Activated CD4-positive, CD25-positive, alpha-beta regulatory T cell treated with anti-CD3 and anti-CD28 coated beads, Interleukin-2, amount 50 U/mL, for 24 hours (primary cell): Measurements from ENCODE around the gene MPP1.
A peak's percentile ranks its signal among the peaks of the same experiment; 100 is the strongest.

Experiments used
- ATAC-seq, 2 donors: fragments of 150-1000 bp; cut with Tn5 transposase; one replicate each; pipeline ENCODE4 v1.10.0; 2021; ENCODE audit warnings: mild to moderate bottlenecking in 1 of 2, moderate library complexity in 1 of 2

MPP1 gene

GRCh38 chrX:154774622-154775021 lies 30.7 kb downstream of the MPP1 start:
- no peak for ATAC-seq

- peak; percentile 84 to 85 for ATAC-seq
These were observed 42.6 kb downstream of the MPP1 start, which contains the start of gene DKC1 for GRCh38 chrX:154762537-154763296. TSS of gene DKC1 (plus strand) at chrX:154762864. CDS start at chrX:154762966, 102 bp downstream.

- no peak for ATAC-seq
These were observed 43.2 kb downstream of the MPP1 start for GRCh38 chrX:154761977-154762536.

GRCh38 chrX:154758696-154759095 lies 46.6 kb downstream of the MPP1 start:
- no peak for ATAC-seq

GRCh38 chrX:154751669-154752271 lies 53.5 kb downstream of the MPP1 start:
- no peak for ATAC-seq

GRCh38 chrX:154751203-154751668 lies 54.0 kb downstream of the MPP1 start:
- ATAC-seq: peak; percentile 19 to 21

- peak; percentile 72 to 73 for ATAC-seq
These were observed 54.7 kb downstream of the MPP1 start, which contains the start of gene GAB3 for GRCh38 chrX:154750301-154751202. TSS of gene GAB3 (minus strand) at chrX:154751077. CDS start at chrX:154751025, 52 bp downstream.

GRCh38 chrX:154749856-154750255 lies 55.4 kb downstream of the MPP1 start:
- ATAC-seq: no peak

GRCh38 chrX:154748712-154749339 lies 56.5 kb downstream of the MPP1 start:
- ATAC-seq: peak; percentile 51 to 53

GRCh38 chrX:154742613-154743012 lies 62.7 kb downstream of the MPP1 start:
- ATAC-seq: no peak

- ATAC-seq: no peak
These were observed 65.3 kb downstream of the MPP1 start for GRCh38 chrX:154739952-154740465.

GRCh38 chrX:154738011-154738738 lies 67.1 kb downstream of the MPP1 start:
- ATAC-seq: no peak

GRCh38 chrX:154737136-154737535 lies 68.1 kb downstream of the MPP1 start:
- no peak for ATAC-seq

GRCh38 chrX:154735695-154736393 lies 69.4 kb downstream of the MPP1 start:
- no peak for ATAC-seq

- peak in 1 of 2 donors; percentile 22 for ATAC-seq
These were observed 71.1 kb downstream of the MPP1 start for GRCh38 chrX:154734061-154734781.

GRCh38 chrX:154733066-154733425 lies 72.2 kb downstream of the MPP1 start:
- peak; percentile 32 to 52 for ATAC-seq

GRCh38 chrX:154732421-154733065 lies 72.7 kb downstream of the MPP1 start:
- ATAC-seq: no peak

- no peak for ATAC-seq
These were observed 73.4 kb downstream of the MPP1 start for GRCh38 chrX:154731881-154732280.

GRCh38 chrX:154731184-154731583 lies 74.1 kb downstream of the MPP1 start:
- ATAC-seq: no peak
